Left ventricle myocardium inferior (tissue), 1 donor: ENCODE data around the gene PNPLA3. TPM values are rescaled to one million over a fixed set of nuclear protein-coding genes. Genes with fewer than 3 reads are reported as not detected.

Source experiments
- DNase-seq: peaks from one replicate; pipeline ENCODE4 v3.0.0-alpha.2; 2020
- H3K27ac ChIP-seq: fragments of 200-600 bp; replicated peaks from 2 replicates; pipeline ENCODE4 v1.8.0; 2021
- H3K27me3 ChIP-seq: fragments of 200-600 bp; 2 replicates; pipeline ENCODE4 v1.8.0; 2021; ENCODE audit warnings: low read depth
- H3K36me3 ChIP-seq: fragments of 200-600 bp; 2 replicates; pipeline ENCODE4 v1.8.0; 2021
- H3K4me1 ChIP-seq: fragments of 200-600 bp; 2 replicates; pipeline ENCODE4 v1.8.0; 2021
- H3K4me3 ChIP-seq: fragments of 200-600 bp; 2 replicates; pipeline ENCODE4 v1.8.0; 2021; ENCODE audit warnings: mild to moderate bottlenecking, moderate library complexity
- H3K9me3 ChIP-seq: fragments of 200-600 bp; replicated peaks from 2 replicates; pipeline ENCODE4 v1.8.0; 2021
- CTCF ChIP-seq: fragments of 200-600 bp; IDR thresholded peaks from 2 replicates; pipeline ENCODE4 v1.8.0; 2021; ENCODE audit warnings: antibody characterized with exemption, mild to moderate bottlenecking, borderline replicate concordance
- intact Hi-C: fragments of 100-400 bp; cut with micrococcal nuclease; formaldehyde crosslinking; loops from one replicate; pipeline ENCODE4 v1.11.0; 2022
- total RNA-seq: library from RNA; stranded (reverse); fragmentation: NEBNext Ultra II Directional; extraction: Animal tissue kit (Norgen Biotek cat#: 25700); gene quantifications from one replicate; pipeline ENCODE4 v1.2.1, GENCODE V29; 2021
- donor health status: DM: no; HTN: yes; CAD: no; lungs with severe emphysema.

The PNPLA3 gene
- total RNA-seq, 1 donor from 2014 or later, result not detected

DNA sequence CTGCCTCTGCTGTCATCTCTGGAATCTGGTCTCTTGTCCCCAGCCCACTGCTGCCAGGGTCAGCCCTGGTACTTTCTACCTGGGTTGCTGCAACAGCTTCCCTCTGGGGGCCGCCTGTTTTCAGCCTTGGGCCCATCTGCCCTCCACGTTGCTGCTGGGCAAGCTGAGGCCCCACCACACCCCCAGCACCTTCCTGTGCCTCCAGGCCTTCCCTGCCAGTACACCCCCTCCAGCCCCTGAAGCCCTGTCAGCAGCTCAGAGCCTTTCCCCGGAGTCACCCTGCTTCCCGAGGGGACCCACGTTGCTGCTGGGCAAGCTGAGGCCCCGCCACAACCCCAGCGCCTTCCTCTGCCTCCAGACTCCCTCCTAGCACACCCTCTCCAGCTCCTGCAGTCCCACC is 28.4 kb downstream of the PNPLA3 start:
- peaks cover 29% of the 10 kb centered on the region for H3K4me1 ChIP-seq
- no peak for DNase-seq
- intact Hi-C loops, result no loop called here
- H3K4me3 ChIP-seq, result no peak overlapping the region
- H3K9me3 ChIP-seq, result no peaks in the 10 kb centered on the region
- peaks cover 21% of the 10 kb centered on the region for H3K27me3 ChIP-seq
- TF ChIP-seq CTCF, result no peak
- H3K27ac ChIP-seq, result no peak overlapping the region
- H3K36me3 ChIP-seq, result no peaks in the 10 kb centered on the region

GRCh38 chr22:43953988-43954785 is 30.6 kb downstream of the PNPLA3 start:
- Histone ChIP-seq H3K36me3 (no peaks in the 10 kb centered on the region), H3K27ac (peak overlapping the region; percentile 96), H3K4me3 (peak overlapping the region; percentile 98), H3K9me3 (no peaks in the 10 kb centered on the region), H3K4me1 (peaks cover 41% of the 10 kb centered on the region), H3K27me3 (peaks cover 21% of the 10 kb centered on the region)
- intact Hi-C loops, result no loop called here
- DNase-seq, result no peak
- no peak for TF ChIP-seq CTCF

DNA sequence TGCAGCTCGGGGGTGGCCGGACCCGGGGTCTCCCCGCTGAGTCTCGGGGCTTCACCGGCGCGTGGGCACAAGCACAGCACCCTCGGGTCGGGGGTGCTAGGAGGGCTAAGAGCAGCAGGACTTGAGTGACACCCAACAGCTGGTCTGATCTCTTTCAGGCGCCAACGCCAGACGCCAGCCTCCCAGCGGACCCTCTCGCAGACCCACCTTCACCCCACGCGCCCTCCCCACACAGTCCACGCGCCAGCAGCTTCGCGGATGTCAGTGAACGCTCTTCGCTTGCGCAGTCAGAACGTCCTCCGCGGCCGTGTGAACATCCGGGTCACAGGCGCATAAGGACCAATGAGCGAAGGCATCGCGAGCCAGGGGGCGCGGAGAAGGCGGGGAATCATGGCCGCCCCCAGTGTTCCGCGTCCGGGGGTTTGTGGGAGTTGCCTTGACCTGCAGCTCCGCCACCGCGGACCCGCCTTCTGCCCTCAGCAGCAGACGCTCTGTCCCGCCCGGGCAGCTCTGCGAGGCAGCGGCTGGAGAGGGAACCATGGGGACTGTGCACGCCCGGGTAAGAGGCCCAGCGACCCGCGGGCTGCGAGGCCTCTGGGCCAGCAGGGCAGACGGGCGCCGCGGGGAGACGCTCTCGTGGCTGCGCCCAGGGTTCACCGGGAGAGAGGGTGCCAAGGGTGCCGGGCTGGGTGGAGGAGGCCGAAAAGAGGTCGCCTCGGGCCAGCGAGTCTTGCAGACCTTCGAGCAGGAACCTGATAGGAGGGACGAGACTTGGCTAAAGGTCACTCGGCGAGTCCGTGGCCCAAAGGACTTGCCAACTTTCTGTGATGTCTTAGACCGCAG is 31.7 kb downstream of the PNPLA3 start, which contains the start of gene SAMM50:
SAMM50 (plus strand) TSS at position 403 of the 843 bp plus-strand sequence; CDS start at position 539, 136 bp downstream.
- TF ChIP-seq CTCF, result no peak
- Histone ChIP-seq H3K9me3 (no peaks in the 10 kb centered on the region), H3K36me3 (no peaks in the 10 kb centered on the region), H3K27ac (peak within 1 kb of the TSS; percentile 96), H3K4me3 (peak within 1 kb of the TSS; percentile 98), H3K27me3 (peaks cover 17% of the 10 kb centered on the region), H3K4me1 (peaks cover 41% of the 10 kb centered on the region)
- peak; percentile 93 for DNase-seq
- intact Hi-C loops, result no loop called here

DNA sequence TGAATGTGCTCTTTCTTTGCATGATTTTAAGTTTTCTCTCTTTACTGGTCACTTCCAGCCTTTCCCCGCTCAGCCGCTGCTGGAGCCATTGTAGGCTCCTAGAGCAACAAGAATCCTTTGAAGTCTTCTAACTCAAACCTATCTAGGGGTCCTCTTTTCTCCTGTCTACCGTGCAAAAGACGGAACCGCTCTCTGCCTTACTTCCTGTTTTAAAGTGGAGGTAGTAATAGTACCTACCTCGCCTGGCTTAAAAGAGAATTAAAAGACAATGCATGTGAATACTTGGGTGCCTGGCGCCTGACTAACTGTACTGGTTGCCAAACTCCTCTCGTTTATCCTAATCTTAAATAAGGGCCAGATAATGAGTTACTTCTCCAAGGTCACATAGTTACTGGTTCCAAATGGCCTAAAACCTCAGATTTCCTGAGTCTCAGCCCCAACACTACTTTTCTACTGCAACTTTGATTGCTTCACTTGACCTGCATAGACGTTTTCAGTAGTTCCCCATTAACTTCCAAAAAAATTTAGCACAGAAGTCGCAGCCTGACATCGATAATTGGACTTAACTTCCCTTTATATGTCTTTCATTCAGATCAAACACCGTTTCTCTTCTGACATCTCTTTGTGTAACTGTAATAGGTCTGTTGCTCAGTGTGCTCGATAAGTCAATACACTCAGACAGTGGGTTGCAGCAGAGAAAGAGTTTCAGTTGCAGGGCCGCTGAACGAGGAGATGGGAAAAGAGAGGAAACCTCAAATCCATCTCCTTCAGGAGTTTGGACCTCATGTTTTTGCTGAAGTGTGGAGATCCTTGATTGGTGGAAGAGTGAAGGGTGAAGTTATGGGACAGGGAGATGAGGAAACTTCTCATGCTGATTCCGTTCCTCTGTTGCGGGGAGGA is 32.5 kb downstream of the PNPLA3 start:
- intact Hi-C loops, result no loop called here
- TF ChIP-seq CTCF, result no peak
- Histone ChIP-seq H3K9me3 (no peaks in the 10 kb centered on the region), H3K27ac (peak overlapping the region; percentile 96), H3K4me3 (peak overlapping the region; percentile 98), H3K36me3 (no peaks in the 10 kb centered on the region), H3K27me3 (peaks cover 17% of the 10 kb centered on the region), H3K4me1 (peaks cover 41% of the 10 kb centered on the region)
- no peak for DNase-seq
